ENCODE results near the gene CENPS.
"Not testable (repeated sequence)": the region's sequence is repeated elsewhere in the genome, so short reads cannot be mapped to it uniquely, and the experiment has no call there.

Gene CENPS

DNA sequence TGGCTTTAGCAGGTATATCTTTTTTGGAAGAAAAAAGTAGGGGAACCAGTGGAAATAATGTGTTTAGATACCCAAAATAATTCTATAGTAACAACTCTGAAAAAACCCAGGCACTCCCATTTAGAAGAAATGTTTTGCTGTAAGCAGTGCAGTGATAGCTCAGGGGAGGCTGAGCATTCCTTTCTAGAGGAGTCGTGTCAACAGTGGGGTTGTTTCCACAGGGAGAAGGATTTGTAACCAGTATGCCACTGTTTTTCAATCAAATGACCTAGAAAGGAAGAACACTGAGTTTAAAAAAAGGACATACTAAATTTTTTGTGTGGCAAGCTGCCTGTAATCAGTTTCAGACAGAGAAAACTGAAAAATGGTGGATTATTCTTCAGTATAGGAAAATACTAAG lies 29.0 kb upstream of the CENPS start:
- no peaks in the 10 kb centered on the region for H3K27me3 Mint-ChIP-seq

DNA sequence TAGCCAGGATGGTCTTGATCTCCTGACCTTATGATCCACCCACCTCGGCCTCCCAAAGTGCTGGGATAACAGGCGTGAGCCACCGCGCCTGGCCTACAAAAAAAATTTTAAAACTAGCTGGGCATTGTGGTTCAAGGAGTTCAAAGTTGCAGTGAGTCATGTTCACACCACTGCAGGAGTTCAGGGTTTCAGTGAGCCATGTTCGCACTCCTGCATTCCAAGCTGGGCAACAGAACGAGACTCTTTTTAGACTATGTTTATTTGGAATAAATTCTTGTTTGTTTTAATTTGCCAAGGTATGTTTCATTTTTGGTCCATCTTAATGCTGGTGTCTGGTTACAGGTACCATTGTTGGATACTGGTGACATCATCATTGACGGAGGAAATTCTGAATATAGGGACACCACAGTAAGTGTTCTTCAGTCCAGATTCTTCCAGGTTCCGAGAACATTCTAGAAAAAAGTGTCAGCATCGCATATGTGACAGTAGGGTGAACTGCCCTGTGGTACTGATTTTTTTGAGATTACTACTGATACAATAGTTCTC lies 27.4 kb upstream of the CENPS start:
- no peak overlapping the region for H3K4me3 Mint-ChIP-seq
- ATAC-seq (no peak), DNase-seq (no peak)
- H3K9me3 Mint-ChIP-seq = no peaks in the 10 kb centered on the region
- no peak overlapping the region for H3K27ac Mint-ChIP-seq
- H3K4me1 Mint-ChIP-seq = peaks cover 30% of the 10 kb centered on the region
- H3K27me3 Mint-ChIP-seq = no peaks in the 10 kb centered on the region
- H3K36me3 Mint-ChIP-seq (ENCODE audit: low read depth) = peaks cover 48% of the 10 kb centered on the region

More for the DNA sequence above, 29.0 kb upstream of the CENPS start:
- no peak overlapping the region for H3K27ac Mint-ChIP-seq
- H3K4me3 Mint-ChIP-seq = no peak overlapping the region
- H3K36me3 Mint-ChIP-seq (ENCODE audit: low read depth) = peaks cover 38% of the 10 kb centered on the region
- peaks cover 30% of the 10 kb centered on the region for H3K4me1 Mint-ChIP-seq
- DNase-seq (no peak), ATAC-seq (no peak)
- no peaks in the 10 kb centered on the region for H3K9me3 Mint-ChIP-seq

DNA sequence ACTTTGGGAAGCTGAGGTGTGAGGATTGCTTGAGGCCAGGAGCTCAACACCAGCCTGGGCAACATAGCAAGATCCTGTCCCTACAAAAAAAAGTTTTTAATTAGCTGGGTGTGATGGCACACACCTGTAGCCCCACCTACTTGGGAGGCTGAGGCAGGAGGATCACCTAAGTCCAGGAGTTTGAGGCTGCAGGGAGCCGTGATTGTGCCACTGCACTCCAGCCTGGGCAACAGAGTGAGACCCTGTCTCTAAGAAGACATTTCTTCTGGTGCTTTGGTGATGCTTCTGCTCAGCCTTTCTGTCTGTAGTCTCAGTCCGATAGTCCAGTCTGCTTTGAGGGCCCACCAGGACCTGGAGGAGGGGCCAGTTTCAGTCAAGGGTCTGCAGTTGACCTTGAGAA lies 23.0 kb upstream of the CENPS start:
- ATAC-seq (no peak), DNase-seq (no peak)
- H3K9me3 Mint-ChIP-seq = no peaks in the 10 kb centered on the region
- H3K4me3 Mint-ChIP-seq = no peak overlapping the region
- no peak overlapping the region for H3K27ac Mint-ChIP-seq
- H3K27me3 Mint-ChIP-seq = no peaks in the 10 kb centered on the region
- peaks cover 4% of the 10 kb centered on the region for H3K4me1 Mint-ChIP-seq
- peaks cover 63% of the 10 kb centered on the region for H3K36me3 Mint-ChIP-seq (ENCODE audit: low read depth)

DNA sequence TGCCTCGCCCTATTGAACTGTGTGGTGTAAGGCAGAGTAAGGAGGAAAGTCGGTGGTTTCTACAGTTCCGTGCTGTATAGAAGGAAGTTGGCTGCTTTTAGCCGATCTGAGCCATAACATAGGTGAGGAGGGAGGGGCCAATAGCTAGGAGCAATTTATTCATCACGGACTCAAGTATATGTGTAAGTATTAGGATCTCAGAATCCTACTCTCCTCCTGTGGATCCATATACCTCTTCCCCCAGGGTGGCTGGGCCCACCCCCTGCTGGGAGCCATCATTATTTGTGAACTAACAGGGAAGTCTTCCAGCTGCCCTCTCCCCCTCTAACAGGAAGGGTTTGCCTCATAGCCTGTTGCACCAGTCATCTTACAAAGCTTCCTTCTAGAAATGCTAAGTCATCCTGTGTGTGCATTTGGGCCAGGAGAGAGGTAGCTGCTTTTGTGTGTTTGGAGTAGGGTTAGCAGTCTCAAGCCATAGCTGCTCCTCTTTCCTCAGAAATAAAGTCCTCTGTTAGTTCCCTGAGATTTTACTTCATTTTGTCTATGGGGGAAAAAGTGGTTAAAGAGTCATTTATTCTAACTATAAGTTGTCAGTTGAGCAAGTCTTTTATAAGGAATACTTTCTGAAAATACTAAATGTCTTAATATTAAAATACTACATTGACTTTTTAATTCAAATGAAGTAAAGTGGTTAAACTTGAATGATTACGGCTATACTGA lies 14.9 kb upstream of the CENPS start:
- Mint-ChIP-seq H3K36me3 (ENCODE audit: low read depth) (peaks cover 74% of the 10 kb centered on the region), H3K9me3 (no peaks in the 10 kb centered on the region), H3K27me3 (no peaks in the 10 kb centered on the region), H3K4me1 (peaks cover 7% of the 10 kb centered on the region), H3K4me3 (no peak overlapping the region), H3K27ac (peak overlapping the region; percentile 60)
- DNase-seq = no peak
- ATAC-seq = peak; percentile 43

DNA sequence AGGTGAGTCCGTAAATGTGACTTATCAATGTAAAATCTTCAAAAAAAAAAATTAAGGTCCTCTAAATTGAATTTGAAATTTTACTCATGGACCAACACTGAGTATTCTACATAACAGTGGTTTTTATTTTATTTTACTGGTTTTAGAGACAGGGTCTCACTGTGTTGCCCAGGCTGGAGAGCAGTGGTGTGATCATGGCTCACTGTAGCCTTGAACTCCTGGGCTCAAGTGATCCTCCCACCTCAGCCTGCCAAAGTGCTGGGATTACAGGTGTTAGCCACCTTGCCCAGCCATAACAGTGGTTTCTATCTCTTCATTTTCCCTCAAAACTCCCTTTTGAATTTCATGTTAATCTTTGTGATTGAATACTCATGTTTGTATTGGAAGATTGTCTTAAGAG lies 14.3 kb upstream of the CENPS start:
- H3K27me3 Mint-ChIP-seq, DNase-seq, H3K9me3 Mint-ChIP-seq, H3K4me1 Mint-ChIP-seq, ATAC-seq, H3K4me3 Mint-ChIP-seq: not testable (repeated sequence)
- Mint-ChIP-seq H3K27ac (peak overlapping the region; percentile 50), H3K36me3 (ENCODE audit: low read depth) (peaks cover 70% of the 10 kb centered on the region)

DNA sequence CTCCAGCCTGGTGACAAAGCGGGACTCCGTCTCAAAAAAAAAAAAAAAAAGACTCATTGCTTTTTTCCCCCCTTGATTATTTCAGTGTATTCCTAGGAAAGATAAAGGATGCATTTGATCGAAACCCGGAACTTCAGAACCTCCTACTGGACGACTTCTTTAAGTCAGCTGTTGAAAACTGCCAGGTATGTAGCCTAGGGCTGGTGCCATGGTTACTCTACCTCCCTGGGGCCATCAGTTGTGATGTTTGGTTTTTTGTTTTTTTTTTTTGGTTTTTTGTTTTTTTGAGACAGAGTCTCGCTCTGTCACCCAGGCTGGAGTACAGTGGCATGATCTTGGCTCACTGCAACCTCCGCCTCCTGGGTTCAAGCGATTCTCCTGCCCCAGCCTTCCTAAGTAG lies 11.5 kb upstream of the CENPS start:
- peaks cover 48% of the 10 kb centered on the region for H3K36me3 Mint-ChIP-seq (ENCODE audit: low read depth)
- H3K9me3 Mint-ChIP-seq, H3K4me1 Mint-ChIP-seq, H3K4me3 Mint-ChIP-seq, H3K27me3 Mint-ChIP-seq, ATAC-seq, DNase-seq, H3K27ac Mint-ChIP-seq: not testable (repeated sequence)

DNA sequence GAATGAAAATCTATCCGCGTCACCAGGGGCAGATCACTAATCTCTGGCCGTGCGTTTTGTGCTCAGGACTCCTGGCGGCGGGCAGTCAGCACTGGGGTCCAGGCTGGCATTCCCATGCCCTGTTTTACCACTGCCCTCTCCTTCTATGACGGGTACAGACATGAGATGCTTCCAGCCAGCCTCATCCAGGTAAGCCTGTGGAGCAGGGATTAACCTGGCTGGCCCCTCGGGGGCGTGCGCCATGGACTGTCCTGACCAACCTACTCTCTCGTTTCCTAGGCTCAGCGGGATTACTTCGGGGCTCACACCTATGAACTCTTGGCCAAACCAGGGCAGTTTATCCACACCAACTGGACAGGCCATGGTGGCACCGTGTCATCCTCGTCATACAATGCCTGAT lies 10.9 kb upstream of the CENPS start:
- Mint-ChIP-seq H3K36me3 (ENCODE audit: low read depth) (peaks cover 44% of the 10 kb centered on the region), H3K27me3 (no peaks in the 10 kb centered on the region), H3K4me3 (no peak overlapping the region), H3K9me3 (no peaks in the 10 kb centered on the region), H3K4me1 (peaks cover 7% of the 10 kb centered on the region), H3K27ac (no peak overlapping the region)
- ATAC-seq = peak; percentile 25
- DNase-seq = no peak

DNA sequence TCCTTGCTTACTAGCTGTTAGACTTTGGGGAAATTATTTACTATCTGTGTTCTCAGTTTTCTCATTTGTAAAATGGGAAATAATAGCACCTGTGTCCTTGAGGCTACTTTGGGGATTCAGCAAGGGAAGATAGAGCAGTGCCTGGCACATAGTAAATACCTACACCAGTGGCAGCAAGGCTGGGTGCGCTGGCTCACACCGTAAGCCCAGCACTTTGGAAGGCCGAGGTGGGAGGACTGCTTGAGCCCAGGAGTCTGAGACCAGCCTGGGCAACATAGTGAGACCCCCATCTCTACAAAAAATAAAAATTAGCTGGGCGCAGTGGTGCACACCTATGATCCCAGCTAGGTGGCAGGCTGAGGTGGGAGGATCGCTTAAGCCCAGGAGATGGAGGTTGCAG lies 8.6 kb upstream of the CENPS start:
- Mint-ChIP-seq H3K27me3 (no peaks in the 10 kb centered on the region), H3K36me3 (ENCODE audit: low read depth) (peaks cover 29% of the 10 kb centered on the region), H3K9me3 (no peaks in the 10 kb centered on the region), H3K4me3 (no peak overlapping the region), H3K4me1 (no peaks in the 10 kb centered on the region), H3K27ac (no peak overlapping the region)
- DNase-seq (no peak), ATAC-seq (no peak)

DNA sequence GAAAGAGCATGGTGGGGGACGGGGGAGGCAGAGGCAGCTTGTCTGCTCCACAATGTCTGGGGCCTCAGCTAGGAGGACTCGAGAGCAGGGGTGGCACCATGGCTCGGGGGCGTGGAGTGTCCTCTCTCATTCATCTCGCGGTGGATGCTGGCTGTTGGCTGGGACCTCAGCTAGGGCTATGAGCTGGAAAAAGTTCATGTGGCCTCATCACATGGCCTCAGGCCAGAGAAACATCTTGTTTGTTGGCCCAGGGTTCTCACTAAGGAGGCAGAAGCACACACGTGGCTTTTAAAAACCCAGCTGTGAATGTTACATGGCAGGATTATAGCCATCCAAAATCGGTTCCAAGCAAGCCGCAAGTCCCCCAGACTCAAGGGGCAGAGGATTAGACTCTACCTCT lies 6.2 kb upstream of the CENPS start:
- peaks cover 3% of the 10 kb centered on the region for H3K4me1 Mint-ChIP-seq
- DNase-seq (no peak), ATAC-seq (no peak)
- no peak overlapping the region for H3K4me3 Mint-ChIP-seq
- peaks cover 15% of the 10 kb centered on the region for H3K36me3 Mint-ChIP-seq (ENCODE audit: low read depth)
- H3K27ac Mint-ChIP-seq = no peak overlapping the region
- no peaks in the 10 kb centered on the region for H3K9me3 Mint-ChIP-seq
- no peaks in the 10 kb centered on the region for H3K27me3 Mint-ChIP-seq

DNA sequence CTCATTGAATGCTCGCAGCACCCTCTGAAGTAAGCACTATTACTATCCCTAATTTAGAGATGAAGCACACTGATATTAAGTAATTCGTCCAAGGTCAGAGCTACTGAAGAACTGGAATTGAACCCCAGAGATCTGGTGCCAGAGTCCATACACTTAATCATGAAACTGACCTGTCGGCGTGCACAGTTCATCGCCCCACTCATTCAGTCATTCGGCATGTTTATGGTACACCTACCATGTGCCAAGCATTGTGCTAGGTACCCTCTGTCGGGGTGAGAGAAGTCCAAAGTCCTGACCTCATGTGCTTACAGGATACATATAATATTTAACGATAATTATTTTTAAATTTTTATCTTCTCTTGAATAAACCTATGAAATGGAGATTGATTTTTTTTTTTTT lies 5.6 kb upstream of the CENPS start:
- DNase-seq (no peak), ATAC-seq (no peak)
- Mint-ChIP-seq H3K9me3 (no peaks in the 10 kb centered on the region), H3K27me3 (no peaks in the 10 kb centered on the region), H3K36me3 (ENCODE audit: low read depth) (peaks cover 10% of the 10 kb centered on the region), H3K27ac (no peak overlapping the region), H3K4me3 (no peak overlapping the region), H3K4me1 (peaks cover 7% of the 10 kb centered on the region)

DNA sequence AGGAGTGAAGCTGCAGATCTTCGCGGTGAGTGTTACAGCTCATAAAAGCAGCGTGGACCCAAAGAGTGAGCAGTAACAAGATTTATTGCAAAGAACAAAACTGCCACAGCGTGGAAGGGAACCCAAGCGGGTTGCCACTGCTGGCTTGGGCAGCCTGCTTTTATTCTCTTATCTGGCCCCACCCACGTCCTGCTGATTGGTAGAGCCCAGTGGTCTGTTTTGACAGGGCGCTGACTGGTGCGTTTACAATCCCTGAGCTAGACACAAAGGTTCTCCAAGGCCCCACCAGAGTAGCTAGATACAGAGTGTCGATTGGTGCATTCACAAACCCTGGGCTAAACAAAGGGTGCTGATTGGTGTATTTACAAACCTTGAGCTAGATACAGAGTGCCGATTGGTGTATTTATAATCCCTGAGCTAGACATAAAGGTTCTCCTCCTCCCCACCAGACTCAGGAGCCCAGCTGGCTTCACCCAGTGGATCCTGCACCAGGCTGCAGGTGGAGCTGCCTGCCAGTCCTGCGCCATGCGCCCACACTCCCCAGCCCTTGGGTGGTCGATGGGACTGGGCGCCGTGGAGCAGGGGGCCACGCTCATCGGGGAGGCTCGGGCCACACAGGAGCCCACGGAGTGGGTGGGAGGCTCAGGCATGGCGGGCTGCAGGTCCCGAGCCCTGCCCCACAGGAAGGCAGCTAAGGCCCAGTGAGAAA lies 4.3 kb upstream of the CENPS start:
- not testable (repeated sequence) for DNase-seq; H3K9me3 Mint-ChIP-seq; H3K4me3 Mint-ChIP-seq; H3K27me3 Mint-ChIP-seq; H3K36me3 Mint-ChIP-seq (ENCODE audit: low read depth); ATAC-seq; H3K27ac Mint-ChIP-seq
- H3K4me1 Mint-ChIP-seq = peaks cover 16% of the 10 kb centered on the region

DNA sequence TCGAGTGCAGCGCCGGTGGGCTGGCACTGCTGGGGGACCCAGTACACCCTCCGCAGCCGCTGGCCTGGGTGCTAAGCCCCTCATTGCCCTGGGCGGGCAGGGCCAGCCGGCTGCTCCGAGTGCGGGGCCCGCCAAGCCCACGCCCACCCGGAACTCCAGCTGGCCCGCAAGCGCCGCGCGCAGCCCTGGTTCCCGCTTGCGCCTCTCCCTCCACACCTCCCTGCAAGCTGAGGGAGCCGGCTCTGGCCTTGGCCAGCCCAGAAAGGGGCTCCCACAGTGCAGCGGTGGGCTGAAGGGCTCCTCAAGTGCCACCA lies 3.7 kb upstream of the CENPS start:
- not testable (repeated sequence) for DNase-seq
- H3K4me1 Mint-ChIP-seq = peaks cover 21% of the 10 kb centered on the region

DNA sequence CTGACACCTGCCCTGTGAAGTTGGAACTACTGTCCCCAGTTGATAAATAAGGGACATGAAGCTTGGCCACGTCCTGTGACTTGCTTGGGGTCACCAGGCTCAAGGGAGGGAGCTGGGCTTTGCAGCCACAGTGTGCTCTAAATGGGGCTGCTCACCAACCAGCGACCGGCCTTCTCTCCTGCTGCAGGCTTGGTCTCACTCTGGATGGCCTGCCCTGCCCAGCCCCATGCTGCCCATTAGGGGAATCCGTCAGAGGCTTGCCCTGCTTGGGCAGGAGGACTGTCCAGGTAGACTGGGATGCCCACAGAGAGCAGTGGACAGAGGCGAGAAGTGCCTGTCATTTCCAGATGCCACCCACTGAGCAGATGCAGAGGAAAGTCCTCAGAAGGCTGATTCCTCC lies 1.2 kb upstream of the CENPS start:
- Mint-ChIP-seq H3K4me1 (peaks cover 27% of the 10 kb centered on the region), H3K27me3 (no peaks in the 10 kb centered on the region)
- no peak for DNase-seq

More for the DNA sequence above, 3.7 kb upstream of the CENPS start:
- not testable (repeated sequence) for ATAC-seq; H3K4me3 Mint-ChIP-seq; H3K9me3 Mint-ChIP-seq; H3K27ac Mint-ChIP-seq; H3K36me3 Mint-ChIP-seq (ENCODE audit: low read depth); H3K27me3 Mint-ChIP-seq

DNA sequence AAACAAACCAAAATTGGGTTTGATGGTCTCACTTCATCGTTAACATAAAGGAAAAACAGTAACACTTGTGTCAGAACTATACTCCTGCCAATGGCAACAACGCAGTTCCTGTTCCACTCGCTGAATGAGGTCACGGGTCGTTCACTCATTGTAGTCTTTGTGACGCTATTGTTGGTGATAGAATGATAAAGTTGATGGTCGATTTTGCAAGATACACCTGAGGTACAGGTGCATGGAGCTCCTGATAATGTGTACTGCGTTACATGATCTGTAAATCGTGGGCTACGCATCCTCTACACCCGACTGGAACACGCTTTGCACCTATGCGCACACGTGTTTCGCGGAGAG lies 391 bp upstream of the CENPS start:
- Mint-ChIP-seq H3K4me1 (peaks cover 27% of the 10 kb centered on the region), H3K9me3 (no peaks in the 10 kb centered on the region), H3K27me3 (no peaks in the 10 kb centered on the region), H3K36me3 (ENCODE audit: low read depth) (no peaks in the 10 kb centered on the region), H3K4me3 (peak overlapping the region; percentile 87), H3K27ac (peak overlapping the region; percentile 91)
- ATAC-seq = no peak
- DNase-seq = no peak

More for the DNA sequence above, 1.2 kb upstream of the CENPS start:
- ATAC-seq = no peak
- Mint-ChIP-seq H3K9me3 (no peaks in the 10 kb centered on the region), H3K36me3 (ENCODE audit: low read depth) (no peaks in the 10 kb centered on the region), H3K4me3 (peak overlapping the region; percentile 87), H3K27ac (no peak overlapping the region)

DNA sequence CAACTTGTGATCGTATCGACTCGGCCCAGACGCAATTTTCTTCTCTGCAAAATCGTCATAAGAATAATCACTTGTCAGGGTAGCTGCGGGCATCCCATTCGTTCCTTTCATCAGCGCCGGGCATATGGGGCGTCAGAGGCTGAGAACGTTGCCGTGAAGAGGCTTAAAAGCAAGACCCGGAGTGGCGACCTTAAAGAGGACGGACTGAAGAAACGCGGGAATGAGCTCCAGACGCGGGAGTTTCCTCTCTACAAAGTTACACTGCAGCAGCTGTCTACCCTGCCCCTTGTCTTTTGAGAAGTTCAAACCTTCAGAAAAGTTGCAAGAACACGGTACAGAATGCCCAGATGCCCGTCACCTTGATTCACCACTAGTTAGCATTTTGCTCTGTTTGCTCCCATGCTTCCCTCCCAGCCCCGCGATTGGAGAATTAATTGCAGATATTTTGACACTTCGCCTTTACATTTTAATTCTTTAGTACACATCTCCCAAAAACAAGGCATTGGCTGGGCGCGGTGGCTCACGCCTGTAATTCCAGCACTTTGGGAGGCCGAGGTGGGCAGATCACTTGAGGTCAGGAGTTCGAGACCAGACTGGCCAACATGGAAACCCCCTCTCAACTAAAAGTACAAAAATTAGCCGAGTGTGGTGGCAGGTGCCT lies 967 bp downstream of the CENPS start:
- Mint-ChIP-seq H3K36me3 (ENCODE audit: low read depth) (no peaks in the 10 kb centered on the region), H3K9me3 (no peaks in the 10 kb centered on the region), H3K4me1 (peaks cover 27% of the 10 kb centered on the region), H3K27ac (peak overlapping the region; percentile 91), H3K27me3 (no peaks in the 10 kb centered on the region), H3K4me3 (peak overlapping the region; percentile 87)
- peak; percentile 4 for ATAC-seq
- DNase-seq = peak; percentile 25
